ENCODE measurements around the gene COL21A1.

COL21A1 gene

GRCh38 chr6:56051202-56051598, 196.2 kb downstream of the COL21A1 start:
- no peak for TF ChIP-seq CTCF (IDR thresholded peaks at IDR 0.05; ENCODE audit: low read depth, low read length, missing control alignments)
- no peak for DNase-seq (ENCODE audit: extremely low read depth, low read depth)
- H3K4me3 ChIP-seq (replicated peaks; ENCODE audit: low read depth, low read length) = no peak overlapping the region

- TF ChIP-seq CTCF (IDR thresholded peaks at IDR 0.05; ENCODE audit: low read depth, low read length, missing control alignments) = no peak
- H3K4me3 ChIP-seq (replicated peaks; ENCODE audit: low read depth, low read length) = no peak overlapping the region
- no peak for DNase-seq (ENCODE audit: extremely low read depth, low read depth)
Measured at GRCh38 chr6:56050530-56051201, 196.7 kb downstream of the COL21A1 start.

GRCh38 chr6:56048601-56049000, 198.8 kb downstream of the COL21A1 start:
- DNase-seq (ENCODE audit: extremely low read depth, low read depth) = no peak
- no peak for TF ChIP-seq CTCF (IDR thresholded peaks at IDR 0.05; ENCODE audit: low read depth, low read length, missing control alignments)
- H3K4me3 ChIP-seq (replicated peaks; ENCODE audit: low read depth, low read length) = no peak overlapping the region

GRCh38 chr6:56047931-56048540, 199.3 kb downstream of the COL21A1 start:
- TF ChIP-seq CTCF (IDR thresholded peaks at IDR 0.05; ENCODE audit: low read depth, low read length, missing control alignments) = no peak
- no peak for DNase-seq (ENCODE audit: extremely low read depth, low read depth)
- no peak overlapping the region for H3K4me3 ChIP-seq (replicated peaks; ENCODE audit: low read depth, low read length)

GRCh38 chr6:56046576-56046975, 200.8 kb downstream of the COL21A1 start:
- no peak for DNase-seq (ENCODE audit: extremely low read depth, low read depth)
- H3K4me3 ChIP-seq (replicated peaks; ENCODE audit: low read depth, low read length) = no peak overlapping the region
- no peak for TF ChIP-seq CTCF (IDR thresholded peaks at IDR 0.05; ENCODE audit: low read depth, low read length, missing control alignments)

- TF ChIP-seq CTCF (IDR thresholded peaks at IDR 0.05; ENCODE audit: low read depth, low read length, missing control alignments) = no peak
- H3K4me3 ChIP-seq (replicated peaks; ENCODE audit: low read depth, low read length) = no peak overlapping the region
- DNase-seq (ENCODE audit: extremely low read depth, low read depth) = no peak
Measured at GRCh38 chr6:56043761-56044160, 203.6 kb downstream of the COL21A1 start.
